ENCODE data around the gene OR2AG2. TPM values are rescaled to one million over a fixed set of nuclear protein-coding genes. Genes with fewer than 3 reads are reported as not detected.

Gene OR2AG2
- total RNA-seq, 1 donor from 2014 or later, result 0.27 TPM

DNA sequence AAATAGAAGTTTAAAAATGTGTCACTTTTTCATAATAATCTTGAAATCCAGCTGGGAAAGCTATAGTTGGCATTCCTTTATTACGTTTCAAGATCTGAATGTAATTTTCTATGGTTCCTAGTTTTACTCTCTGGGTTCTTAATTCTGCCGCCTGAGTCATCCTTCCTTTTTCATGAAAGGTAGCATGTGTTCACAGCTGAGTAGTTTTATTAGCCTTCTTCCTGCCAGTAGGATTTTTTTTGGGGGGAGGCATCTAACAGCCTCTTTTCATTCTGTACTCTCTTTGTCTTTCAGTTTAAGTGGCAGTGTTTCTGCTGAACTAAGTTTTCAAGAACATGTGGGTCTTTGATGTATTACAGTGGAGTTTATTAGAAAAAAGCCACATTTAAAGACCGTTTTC, 36.5 kb downstream of the OR2AG2 start:
- Histone ChIP-seq H3K27ac (ENCODE audit: low read depth, low read length) (no peak overlapping the region), H2AFZ (ENCODE audit: low read depth, low read length) (no peak overlapping the region)
- peaks cover 2% of the 10 kb centered on the region for H3K9me3 Mint-ChIP-seq (ENCODE audit: unreplicated experiment)

DNA sequence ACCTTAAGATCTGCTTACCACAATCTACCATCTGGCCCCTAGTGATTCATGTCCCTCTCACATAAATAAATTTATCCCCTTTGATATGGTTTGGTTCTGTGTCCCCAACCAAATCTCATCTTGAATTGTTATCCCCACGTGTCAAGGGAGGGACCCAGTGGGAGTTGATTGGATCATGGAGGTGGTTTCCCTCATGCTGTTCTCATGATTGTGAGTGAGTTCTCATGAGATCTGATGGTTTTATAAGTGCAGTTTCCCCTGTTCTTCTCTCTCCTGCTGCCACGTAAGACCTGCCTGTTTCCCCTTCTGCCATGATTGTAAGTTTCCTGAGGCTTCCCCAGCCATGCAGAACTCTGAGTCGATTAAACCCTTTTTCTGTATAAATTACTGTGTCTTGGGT, 37.2 kb downstream of the OR2AG2 start:
- Mint-ChIP-seq H3K36me3 (ENCODE audit: low read depth, unreplicated experiment) (no peaks in the 10 kb centered on the region), H3K4me1 (ENCODE audit: low read depth, unreplicated experiment) (no peaks in the 10 kb centered on the region), H3K9me3 (ENCODE audit: unreplicated experiment) (peaks cover 2% of the 10 kb centered on the region), H3K27me3 (ENCODE audit: low read depth, unreplicated experiment) (no peaks in the 10 kb centered on the region), H3K4me3 (ENCODE audit: unreplicated experiment) (no peak overlapping the region), H3K27ac (ENCODE audit: unreplicated experiment) (no peak overlapping the region)
- FAIRE-seq, result no peak
- H4K20me1 ChIP-seq (ENCODE audit: insufficient read depth, low read length), result no peaks in the 10 kb centered on the region
- H3K4me1 ChIP-seq (ENCODE audit: insufficient read depth, low read length), result no peaks in the 10 kb centered on the region
- H2AFZ ChIP-seq (ENCODE audit: low read depth, low read length), result no peak overlapping the region
- no peaks in the 10 kb centered on the region for H3K36me3 ChIP-seq (ENCODE audit: insufficient read depth, low read length)
- TF ChIP-seq, protein P1, sequence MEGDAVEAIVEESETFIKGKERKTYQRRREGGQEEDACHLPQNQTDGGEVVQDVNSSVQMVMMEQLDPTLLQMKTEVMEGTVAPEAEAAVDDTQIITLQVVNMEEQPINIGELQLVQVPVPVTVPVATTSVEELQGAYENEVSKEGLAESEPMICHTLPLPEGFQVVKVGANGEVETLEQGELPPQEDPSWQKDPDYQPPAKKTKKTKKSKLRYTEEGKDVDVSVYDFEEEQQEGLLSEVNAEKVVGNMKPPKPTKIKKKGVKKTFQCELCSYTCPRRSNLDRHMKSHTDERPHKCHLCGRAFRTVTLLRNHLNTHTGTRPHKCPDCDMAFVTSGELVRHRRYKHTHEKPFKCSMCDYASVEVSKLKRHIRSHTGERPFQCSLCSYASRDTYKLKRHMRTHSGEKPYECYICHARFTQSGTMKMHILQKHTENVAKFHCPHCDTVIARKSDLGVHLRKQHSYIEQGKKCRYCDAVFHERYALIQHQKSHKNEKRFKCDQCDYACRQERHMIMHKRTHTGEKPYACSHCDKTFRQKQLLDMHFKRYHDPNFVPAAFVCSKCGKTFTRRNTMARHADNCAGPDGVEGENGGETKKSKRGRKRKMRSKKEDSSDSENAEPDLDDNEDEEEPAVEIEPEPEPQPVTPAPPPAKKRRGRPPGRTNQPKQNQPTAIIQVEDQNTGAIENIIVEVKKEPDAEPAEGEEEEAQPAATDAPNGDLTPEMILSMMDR (IDR thresholded peaks at IDR 0.05; ENCODE audit: insufficient read depth, low read depth, low read length), result no peak
- no peak for TF ChIP-seq EZH2 (IDR thresholded peaks at IDR 0.05; ENCODE audit: insufficient read depth, low read length)
- no peaks in the 10 kb centered on the region for H3K79me2 ChIP-seq (ENCODE audit: insufficient read depth, low read length)
- DNase-seq (ENCODE audit: low read depth), result no peak
- no peak overlapping the region for H3K9ac ChIP-seq (ENCODE audit: low read length)
- H3K27ac ChIP-seq (ENCODE audit: low read depth, low read length), result no peak overlapping the region
- peaks cover 3% of the 10 kb centered on the region for H3K9me3 ChIP-seq (ENCODE audit: insufficient read depth, low read depth, low read length)
- no peak overlapping the region for H3K4me2 ChIP-seq (ENCODE audit: low read length)
- no peaks in the 10 kb centered on the region for H3K27me3 ChIP-seq (ENCODE audit: insufficient read depth, low read length)
- no peak overlapping the region for H3K4me3 ChIP-seq (ENCODE audit: insufficient read depth, low read depth, low read length)

More for the DNA sequence above, 36.5 kb downstream of the OR2AG2 start:
- Histone ChIP-seq H3K9me3 (ENCODE audit: insufficient read depth, low read depth, low read length) (peaks cover 3% of the 10 kb centered on the region), H3K4me1 (ENCODE audit: insufficient read depth, low read length) (no peaks in the 10 kb centered on the region), H4K20me1 (ENCODE audit: insufficient read depth, low read length) (no peaks in the 10 kb centered on the region), H3K79me2 (ENCODE audit: insufficient read depth, low read length) (no peaks in the 10 kb centered on the region), H3K27me3 (ENCODE audit: insufficient read depth, low read length) (no peaks in the 10 kb centered on the region), H3K4me3 (ENCODE audit: insufficient read depth, low read depth, low read length) (no peak overlapping the region), H3K4me2 (ENCODE audit: low read length) (no peak overlapping the region), H3K36me3 (ENCODE audit: insufficient read depth, low read length) (no peaks in the 10 kb centered on the region), H3K9ac (ENCODE audit: low read length) (no peak overlapping the region)
- no peak for TF ChIP-seq EZH2 (IDR thresholded peaks at IDR 0.05; ENCODE audit: insufficient read depth, low read length)
- TF ChIP-seq, protein P1 (IDR thresholded peaks at IDR 0.05; ENCODE audit: insufficient read depth, low read depth, low read length), result no peak
- no peak overlapping the region for H3K27ac Mint-ChIP-seq (ENCODE audit: unreplicated experiment)
- H3K4me1 Mint-ChIP-seq (ENCODE audit: low read depth, unreplicated experiment), result no peaks in the 10 kb centered on the region
- FAIRE-seq (no peak), DNase-seq (ENCODE audit: low read depth) (peak; percentile 5)
- H3K36me3 Mint-ChIP-seq (ENCODE audit: low read depth, unreplicated experiment), result no peaks in the 10 kb centered on the region
- H3K27me3 Mint-ChIP-seq (ENCODE audit: low read depth, unreplicated experiment), result no peaks in the 10 kb centered on the region
- no peak overlapping the region for H3K4me3 Mint-ChIP-seq (ENCODE audit: unreplicated experiment)

DNA sequence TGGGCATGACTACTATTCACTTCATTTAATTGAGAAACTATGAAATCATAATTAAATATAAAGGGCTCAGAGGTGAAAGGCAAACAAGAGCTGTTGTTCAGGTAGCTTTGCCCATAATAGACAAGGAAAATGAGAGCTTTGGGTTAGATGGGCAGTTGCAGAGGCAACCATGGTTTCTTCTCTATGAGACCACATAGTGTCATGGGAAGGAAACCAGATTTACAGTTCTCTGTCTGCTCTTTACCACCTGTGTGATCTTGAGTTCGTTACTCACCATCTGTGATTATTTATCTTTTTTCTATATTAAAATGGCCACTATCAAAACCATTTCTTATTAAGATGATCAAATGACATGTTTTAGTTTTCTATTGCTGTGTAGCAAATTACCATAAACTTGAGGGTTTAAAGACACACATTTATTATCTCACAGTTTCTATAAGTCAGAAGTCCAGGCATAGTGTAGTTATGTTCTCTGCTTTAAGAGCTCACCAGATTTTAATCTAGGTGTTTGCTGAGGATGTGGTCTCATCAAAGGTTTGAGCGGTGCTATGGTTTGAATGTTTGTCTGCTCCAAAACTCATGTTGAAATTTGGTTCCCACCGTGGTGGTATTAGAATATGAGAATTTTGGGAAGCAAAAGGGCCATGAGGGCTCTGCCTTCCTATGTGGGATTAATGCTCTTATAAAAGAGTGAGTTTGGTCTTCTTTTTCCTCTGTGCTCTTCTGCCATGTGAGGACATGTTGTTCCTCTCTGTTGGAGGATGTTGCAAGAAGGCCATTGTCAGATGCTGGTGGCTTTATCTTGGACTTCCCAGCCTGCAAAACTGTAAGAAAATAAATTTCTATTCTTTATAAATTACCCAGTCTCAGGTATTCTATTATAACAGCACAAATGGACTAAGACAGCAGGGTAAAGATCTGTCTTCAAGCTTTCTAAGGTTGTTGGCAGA, 38.2 kb downstream of the OR2AG2 start:
- TF ChIP-seq EZH2 (IDR thresholded peaks at IDR 0.05; ENCODE audit: insufficient read depth, low read length), result no peak
- TF ChIP-seq, protein P1 (IDR thresholded peaks at IDR 0.05; ENCODE audit: insufficient read depth, low read depth, low read length), result no peak
- no peak for FAIRE-seq
- peaks cover 3% of the 10 kb centered on the region for H3K9me3 ChIP-seq (ENCODE audit: insufficient read depth, low read depth, low read length)
- Mint-ChIP-seq H3K27ac (ENCODE audit: unreplicated experiment) (no peak overlapping the region), H3K9me3 (ENCODE audit: unreplicated experiment) (peaks cover 2% of the 10 kb centered on the region), H3K4me1 (ENCODE audit: low read depth, unreplicated experiment) (no peaks in the 10 kb centered on the region), H3K27me3 (ENCODE audit: low read depth, unreplicated experiment) (no peaks in the 10 kb centered on the region), H3K4me3 (ENCODE audit: unreplicated experiment) (no peak overlapping the region), H3K36me3 (ENCODE audit: low read depth, unreplicated experiment) (no peaks in the 10 kb centered on the region)
- H3K4me2 ChIP-seq (ENCODE audit: low read length), result no peak overlapping the region
- no peak for DNase-seq (ENCODE audit: low read depth)
- H2AFZ ChIP-seq (ENCODE audit: low read depth, low read length), result no peak overlapping the region
- no peak overlapping the region for H3K27ac ChIP-seq (ENCODE audit: low read depth, low read length)
- H3K79me2 ChIP-seq (ENCODE audit: insufficient read depth, low read length), result no peaks in the 10 kb centered on the region
- H4K20me1 ChIP-seq (ENCODE audit: insufficient read depth, low read length), result no peaks in the 10 kb centered on the region
- H3K9ac ChIP-seq (ENCODE audit: low read length), result no peak overlapping the region
- no peaks in the 10 kb centered on the region for H3K27me3 ChIP-seq (ENCODE audit: insufficient read depth, low read length)
- H3K4me3 ChIP-seq (ENCODE audit: insufficient read depth, low read depth, low read length), result no peak overlapping the region
- no peaks in the 10 kb centered on the region for H3K36me3 ChIP-seq (ENCODE audit: insufficient read depth, low read length)
- no peaks in the 10 kb centered on the region for H3K4me1 ChIP-seq (ENCODE audit: insufficient read depth, low read length)
